ENCODE results near the gene TOMM20L.

- TF ChIP-seq CTCF (IDR thresholded peaks at IDR 0.05), result peak; percentile 53 to 96 (median 77)
- TF ChIP-seq POLR2A (IDR thresholded peaks at IDR 0.05), result no peak
These were observed at the start of gene TOMM20L for GRCh38 chr14:58395812-58396788.
